GM21447 (cell line): Measurements from ENCODE around the gene NCKAP5.
"Not testable (repeated sequence)": the region's sequence is repeated elsewhere in the genome, so short reads cannot be mapped to it uniquely, and the experiment has no call there.

ENCODE experiments used
- ATAC-seq: cut with Tn5 transposase; IDR thresholded peaks from one replicate; pipeline ENCODE4 v1.9.1; 2021; ENCODE audit not compliant: unreplicated experiment

Gene NCKAP5

GRCh38 chr2:133235968-133236367, 332.3 kb downstream of the NCKAP5 start:
- no peak for ATAC-seq

GRCh38 chr2:133232556-133232955, 335.7 kb downstream of the NCKAP5 start:
- ATAC-seq = no peak

- no peak for ATAC-seq
Observed at GRCh38 chr2:133231264-133231663, 337.0 kb downstream of the NCKAP5 start.

- no peak for ATAC-seq
Observed at GRCh38 chr2:133229974-133230373, 338.3 kb downstream of the NCKAP5 start.

GRCh38 chr2:133223226-133223625, 345.0 kb downstream of the NCKAP5 start:
- ATAC-seq = no peak

GRCh38 chr2:133221398-133221797, 346.9 kb downstream of the NCKAP5 start:
- ATAC-seq = no peak

GRCh38 chr2:133218204-133218603, 350.1 kb downstream of the NCKAP5 start:
- no peak for ATAC-seq

- no peak for ATAC-seq
Observed at GRCh38 chr2:133215477-133215876, 352.8 kb downstream of the NCKAP5 start.

- ATAC-seq = no peak
Observed at GRCh38 chr2:133213651-133214050, 354.6 kb downstream of the NCKAP5 start.

GRCh38 chr2:133209325-133209724, 358.9 kb downstream of the NCKAP5 start:
- no peak for ATAC-seq

GRCh38 chr2:133206666-133207065, 361.6 kb downstream of the NCKAP5 start:
- ATAC-seq = not testable (repeated sequence)

- ATAC-seq = no peak
Observed at GRCh38 chr2:133204421-133204820, 363.8 kb downstream of the NCKAP5 start.

GRCh38 chr2:133200684-133201421, 367.4 kb downstream of the NCKAP5 start:
- ATAC-seq = no peak

- ATAC-seq = no peak
Observed at GRCh38 chr2:133198678-133199077, 369.6 kb downstream of the NCKAP5 start.

GRCh38 chr2:133197156-133197555, 371.1 kb downstream of the NCKAP5 start:
- no peak for ATAC-seq

GRCh38 chr2:133194777-133195335, 373.4 kb downstream of the NCKAP5 start:
- ATAC-seq = no peak

GRCh38 chr2:133194362-133194655, 374.0 kb downstream of the NCKAP5 start:
- ATAC-seq = no peak

GRCh38 chr2:133193544-133194361, 374.5 kb downstream of the NCKAP5 start:
- ATAC-seq = no peak

GRCh38 chr2:133192028-133192427, 376.2 kb downstream of the NCKAP5 start:
- ATAC-seq = no peak

- ATAC-seq = no peak
Observed at GRCh38 chr2:133177196-133177595, 391.1 kb downstream of the NCKAP5 start.

GRCh38 chr2:133175926-133176325, 392.3 kb downstream of the NCKAP5 start:
- no peak for ATAC-seq

GRCh38 chr2:133173224-133173623, 395.0 kb downstream of the NCKAP5 start:
- no peak for ATAC-seq
